HCT116 (cell line): Measurements from ENCODE around the gene MRAS. TPM values are rescaled to one million over a fixed set of nuclear protein-coding genes. Genes with fewer than 3 reads are reported as not detected.

Experiments
- ATAC-seq: fragments of 200-7000 bp; cut with Tn5 transposase; 2 replicates; pipeline ENCODE4 v1.9.1; 2020; ENCODE audit warnings: mild to moderate bottlenecking, moderate library complexity
- BruUV-seq: library from RNA; stranded (reverse); fragments of 400-500 nt; replicated peaks from 2 replicates; lab custom pipeline; 2021; lab: Mats Ljungman, UMichigan
- CTCF ChIA-PET: fragments of 300-600 bp; sonication (Branson Sonifier 250); formaldehyde crosslinking; loops from one replicate; lab custom pipeline; 2021; ENCODE audit warnings: antibody characterized with exemption; lab: Charles Lee
- POLR2A ChIA-PET: fragments of 300-600, 350-600 bp; sonication (Branson Sonifier 250); formaldehyde crosslinking; loops from one replicate; lab custom pipeline; 2021; ENCODE audit warnings: antibody characterized with exemption; lab: Charles Lee
- RAD21 ChIA-PET, 2 experiments: fragments of 300-600 bp; sonication (Branson Sonifier 250); formaldehyde crosslinking; loops; one replicate each; lab custom pipeline; 2023; ENCODE audit warnings: low total read pairs in 2 of 2; ENCODE audit not compliant: uncharacterized antibody in 2 of 2, unreplicated experiment in 2 of 2, low non-redundant PET in 1 of 2; lab: Charles Lee
- DNase-seq: peaks from one replicate; pipeline ENCODE4 v3.0.0-alpha.2; 2010; ENCODE audit warnings: low read depth, low spot score
- H2AFZ ChIP-seq: fragments of 200-600 bp; shearing (Covaris generic), sonication (generic); 2 replicates; pipeline ENCODE4 v1.6.1; 2017; ENCODE audit warnings: low read depth, mixed run types, mixed read lengths, antibody characterized with exemption, low read length; ENCODE audit not compliant: poor library complexity, severe bottlenecking
- H3K27ac ChIP-seq: 2 replicates; pipeline ENCODE4 v1.5.1; 2012; ENCODE audit warnings: low read depth, low read length
- H3K27me3 ChIP-seq: fragments of 200-600 bp; sonication (generic); 2 replicates; pipeline ENCODE4 v1.6.1; 2016; ENCODE audit warnings: mixed run types, low read length, mixed read lengths; ENCODE audit not compliant: insufficient read depth
- H3K36me3 ChIP-seq, 2 experiments: fragments of 200-500 bp in 1 of 2; fragments of 200-600 bp in 1 of 2; sonication (Bioruptor generic) in 1 of 2; sonication (generic) in 1 of 2; 2 replicates each; pipeline versions ENCODE4 v1.5.1 to v1.6.1; 2014 to 2016; ENCODE audit warnings: low read length in 2 of 2, inconsistent platforms in 1 of 2, mixed read lengths in 1 of 2, mixed run types in 1 of 2; ENCODE audit not compliant: insufficient read depth in 2 of 2, control insufficient read depth in 1 of 2
- H3K4me1 ChIP-seq, 2 experiments: fragments of 200-600 bp in 1 of 2; sonication (generic) in 1 of 2; 2 replicates each; pipeline versions ENCODE4 v1.5.1 to v1.6.1; 2012 to 2017; ENCODE audit warnings: low read length in 2 of 2, inconsistent platforms in 1 of 2, mild to moderate bottlenecking in 1 of 2, mixed read lengths in 1 of 2, mixed run types in 1 of 2, moderate library complexity in 1 of 2; ENCODE audit not compliant: insufficient read depth in 2 of 2, control insufficient read depth in 1 of 2
- H3K4me2 ChIP-seq: fragments of 200-600 bp; sonication (generic); 2 replicates; pipeline ENCODE4 v1.6.1; 2017; ENCODE audit warnings: mixed run types, low read length, mixed read lengths
- H3K4me3 ChIP-seq, 2 experiments: fragments of 200-600 bp in 1 of 2; sonication (generic) in 1 of 2; replicated peaks in 1 of 2; 2 replicates each; pipeline ENCODE4 v1.5.1; 2011 to 2016; ENCODE audit warnings: low read length in 2 of 2, control low read depth in 1 of 2, low read depth in 1 of 2, mild to moderate bottlenecking in 1 of 2, mixed read lengths in 1 of 2, mixed run types in 1 of 2
- H3K79me2 ChIP-seq: fragments of 200-600 bp; sonication (generic); 2 replicates; pipeline ENCODE4 v1.6.1; 2017; ENCODE audit warnings: mild to moderate bottlenecking, mixed run types, low read length, moderate library complexity, mixed read lengths; ENCODE audit not compliant: insufficient read depth
- H3K9ac ChIP-seq: fragments of 200-600 bp; sonication (generic); 2 replicates; pipeline ENCODE4 v1.6.1; 2016; ENCODE audit warnings: low read length, mixed read lengths
- H3K9me2 ChIP-seq: fragments of 200-600 bp; sonication (generic), shearing (Covaris generic); 2 replicates; pipeline ENCODE4 v1.6.1; 2017; ENCODE audit warnings: mixed run types, mild to moderate bottlenecking, moderate library complexity; ENCODE audit not compliant: insufficient read depth
- H3K9me3 ChIP-seq, 2 experiments: fragments of 200-500 bp in 1 of 2; fragments of 200-600 bp in 1 of 2; sonication (Bioruptor generic) in 1 of 2; sonication (generic) in 1 of 2; 2 replicates each; pipeline ENCODE4 v1.6.1; 2014 to 2017; ENCODE audit warnings: low read length in 2 of 2, mixed read lengths in 2 of 2, inconsistent platforms in 1 of 2, low read depth in 1 of 2, mild to moderate bottlenecking in 1 of 2, mixed run types in 1 of 2, moderate library complexity in 1 of 2; ENCODE audit not compliant: control insufficient read depth in 1 of 2, insufficient read depth in 1 of 2
- H4K20me1 ChIP-seq: fragments of 200-600 bp; sonication (generic), shearing (Covaris generic); 2 replicates; pipeline ENCODE4 v1.6.1; 2017; ENCODE audit warnings: mixed run types, mild to moderate bottlenecking, moderate library complexity; ENCODE audit not compliant: insufficient read depth
- CBX3 ChIP-seq: IDR thresholded peaks from 2 replicates; pipeline ENCODE4 v1.6.1; 2012; ENCODE audit warnings: low read depth
- CEBPB ChIP-seq: IDR thresholded peaks from 2 replicates; pipeline ENCODE4 v1.6.1; 2012; ENCODE audit warnings: low read depth
- EGR1 ChIP-seq: IDR thresholded peaks from 2 replicates; pipeline ENCODE4 v1.6.1; 2012; ENCODE audit warnings: low read depth
- ELF1 ChIP-seq: IDR thresholded peaks from 2 replicates; pipeline ENCODE4 v1.6.1; 2012; ENCODE audit warnings: low read depth, borderline replicate concordance
- EZH2 ChIP-seq: fragments of 200-600 bp; sonication (generic); IDR thresholded peaks from 2 replicates; pipeline ENCODE4 v1.6.1; 2017; ENCODE audit warnings: antibody characterized with exemption, mixed run types
- FOSL1 ChIP-seq: IDR thresholded peaks from 2 replicates; pipeline ENCODE4 v1.6.1; 2012; ENCODE audit warnings: low read depth
- JUND ChIP-seq: IDR thresholded peaks from 2 replicates; pipeline ENCODE4 v1.6.1; 2012
- MAX ChIP-seq: IDR thresholded peaks from 2 replicates; pipeline ENCODE4 v1.6.1; 2012
- POLR2A ChIP-seq: IDR thresholded peaks from 2 replicates; pipeline ENCODE4 v1.7.0; 2011; ENCODE audit warnings: borderline replicate concordance; ENCODE audit not compliant: insufficient read depth, insufficient read length; ENCODE audit errors: extremely low read depth
- POLR2AphosphoS5 ChIP-seq: IDR thresholded peaks from 2 replicates; pipeline ENCODE4 v1.6.1; 2011; ENCODE audit warnings: mild to moderate bottlenecking, low read depth, low read length, moderate library complexity
- REST ChIP-seq: IDR thresholded peaks from 2 replicates; pipeline ENCODE4 v1.6.1; 2012; ENCODE audit warnings: low read depth
- SIN3A ChIP-seq: IDR thresholded peaks from 2 replicates; pipeline ENCODE4 v1.6.1; 2012; ENCODE audit warnings: low read depth
- SP1 ChIP-seq: IDR thresholded peaks from 2 replicates; pipeline ENCODE4 v1.6.1; 2012; ENCODE audit warnings: low read depth
- SRF ChIP-seq: IDR thresholded peaks from 2 replicates; pipeline ENCODE4 v1.6.1; 2012; ENCODE audit warnings: low read depth
- YY1 ChIP-seq: IDR thresholded peaks from 2 replicates; pipeline ENCODE4 v1.6.1; 2011; ENCODE audit warnings: low read length, low read depth, moderate library complexity, mild to moderate bottlenecking; ENCODE audit not compliant: insufficient replicate concordance; ENCODE audit errors: extremely low read depth
- ZFX ChIP-seq: fragments of 450-650 bp; IDR thresholded peaks from 2 replicates; pipeline ENCODE4 v1.6.1; 2017
- ZNF274 ChIP-seq: fragments of 200-500 bp; sonication (Bioruptor generic); IDR thresholded peaks from 2 replicates; pipeline ENCODE4 v1.6.1; 2014; ENCODE audit warnings: mild to moderate bottlenecking, low read depth, low read length, inconsistent platforms
- intact Hi-C: fragments of 100-400 bp; cut with micrococcal nuclease; formaldehyde crosslinking; loops from 2 replicates; pipeline ENCODE4 v1.10.0; 2022
- total RNA-seq: library from RNA; stranded (reverse); gene quantifications from one replicate; pipeline ENCODE4 v1.2.1, GENCODE V29; 2021; ENCODE audit not compliant: unreplicated experiment

Gene MRAS
- total RNA-seq, 1 experiment from 2014 or later = 13.5 TPM

GRCh38 chr3:138360869-138361525, 12.6 kb downstream of the MRAS start (continued):
- TF ChIP-seq ZNF274 = no peak
- no peak for TF ChIP-seq ELF1
- TF ChIP-seq SRF = no peak

- Histone ChIP-seq H3K27ac (no peak overlapping the region), H3K9me2 (no peaks in the 10 kb centered on the region), H3K9me3 (no peaks in the 10 kb centered on the region), H3K9ac (no peak overlapping the region), H3K4me2 (no peak overlapping the region), H4K20me1 (no peaks in the 10 kb centered on the region), H3K79me2 (no peaks in the 10 kb centered on the region), H3K4me3 (no peak overlapping the region), H3K27me3 (no peaks in the 10 kb centered on the region), H3K4me1 (no peaks in the 10 kb centered on the region), H2AFZ (no peak overlapping the region), H3K36me3 (no peaks in the 10 kb centered on the region)
- CTCF ChIA-PET = no interaction called here
- no peak for TF ChIP-seq POLR2A
- TF ChIP-seq SRF = no peak
- no peak for TF ChIP-seq EGR1
- TF ChIP-seq MAX = no peak
- no peak for TF ChIP-seq ELF1
- TF ChIP-seq JUND = no peak
- TF ChIP-seq ZFX = no peak
- no peak for TF ChIP-seq ZNF274
- RAD21 ChIA-PET = no interaction called here
- intact Hi-C loops = no loop called here
- ATAC-seq = no peak
- POLR2A ChIA-PET = no interaction called here
- DNase-seq = no peak
- BruUV-seq = no TSS peak
These were observed 13.2 kb downstream of the MRAS start for GRCh38 chr3:138361561-138361971.

- DNase-seq (no peak), ATAC-seq (no peak)
- Histone ChIP-seq H3K9me3 (no peaks in the 10 kb centered on the region), H3K9ac (no peak overlapping the region), H3K4me1 (peaks cover 2 to 3% of the 10 kb centered on the region in 2 experiments), H3K4me3 (no peak overlapping the region), H4K20me1 (no peaks in the 10 kb centered on the region), H3K27me3 (no peaks in the 10 kb centered on the region), H3K9me2 (no peaks in the 10 kb centered on the region), H3K4me2 (no peak overlapping the region), H2AFZ (no peak overlapping the region), H3K27ac (no peak overlapping the region), H3K79me2 (no peaks in the 10 kb centered on the region), H3K36me3 (no peaks in the 10 kb centered on the region)
- ChIA-PET RAD21 (no interaction called here), POLR2A (no interaction called here), CTCF (no interaction called here)
- intact Hi-C loops = no loop called here
- TF ChIP-seq EZH2 (no peak), ZNF274 (no peak), SRF (no peak), POLR2AphosphoS5 (no peak), ELF1 (no peak), SP1 (no peak), CBX3 (no peak), FOSL1 (no peak), REST (no peak), CEBPB (no peak), YY1 (no peak), JUND (no peak), POLR2A (no peak), SIN3A (no peak)
- no TSS peak for BruUV-seq
These were observed 14.2 kb downstream of the MRAS start for GRCh38 chr3:138362538-138362937.
